ENCODE data around the gene MTERF4.

DNA sequence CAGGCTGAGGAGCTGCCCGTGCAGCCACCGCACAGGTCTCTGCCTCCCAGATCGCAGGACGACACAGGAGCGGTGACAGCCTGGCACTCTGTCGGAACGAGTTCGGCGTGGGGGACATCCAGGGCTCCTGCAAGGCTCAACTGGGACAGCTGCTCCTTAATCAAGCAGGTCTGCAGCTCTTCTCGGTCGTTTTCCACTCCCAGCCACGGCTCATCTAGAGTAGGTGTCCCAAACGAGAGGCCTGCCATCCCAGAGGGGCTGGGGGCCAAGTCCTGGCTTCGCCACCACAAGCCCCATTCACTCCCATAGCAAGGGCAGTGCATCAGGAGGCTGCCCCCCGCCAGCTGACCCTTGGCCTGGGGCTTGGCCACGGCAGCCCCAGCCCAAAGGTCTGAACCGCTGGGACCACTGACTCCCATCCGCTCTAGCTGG is 24.7 kb upstream of the MTERF4 start:
- TF ChIP-seq CTCF (IDR thresholded peaks at IDR 0.05) (no peak), EZH2phosphoT487 (IDR thresholded peaks at IDR 0.05) (no peak)

Measured in neural progenitor cell (in vitro differentiated cells).